RWPE2 (cell line): ENCODE data around the gene ETV1.

Source experiments
- ATAC-seq: fragments of 200-7000 bp; cut with Tn5 transposase; 3 replicates; pipeline ENCODE4 v1.9.1; 2021; ENCODE audit warnings: low read depth
- DNase-seq: peaks from one replicate; pipeline ENCODE4 v3.0.0-alpha.2; 2020; ENCODE audit warnings: low spot score
- H3K27ac ChIP-seq: fragments of 450-650 bp; 2 replicates; pipeline ENCODE4 v1.5.1; 2017; ENCODE audit warnings: mild to moderate bottlenecking; ENCODE audit not compliant: poor library complexity, severe bottlenecking
- H3K27me3 ChIP-seq: fragments of 250-450 bp; sonication (Bioruptor Pico); 2 replicates; pipeline ENCODE4 v1.5.1; 2021; ENCODE audit warnings: mild to moderate bottlenecking, moderate library complexity; ENCODE audit not compliant: insufficient read depth, poor library complexity, severe bottlenecking
- H3K36me3 ChIP-seq: fragments of 250-450 bp; sonication (Bioruptor Pico); 2 replicates; pipeline ENCODE4 v1.5.1; 2020; ENCODE audit warnings: low read depth, mild to moderate bottlenecking, moderate library complexity
- H3K4me1 ChIP-seq: fragments of 250-450 bp; sonication (Bioruptor Pico); 2 replicates; pipeline ENCODE4 v1.5.1; 2021; ENCODE audit warnings: mild to moderate bottlenecking, moderate library complexity; ENCODE audit not compliant: insufficient read depth, poor library complexity, severe bottlenecking
- H3K4me3 ChIP-seq: fragments of 250-450 bp; sonication (Bioruptor Pico); 2 replicates; pipeline ENCODE4 v1.5.1; 2021; ENCODE audit warnings: mild to moderate bottlenecking, moderate library complexity; ENCODE audit not compliant: severe bottlenecking
- H3K9me3 ChIP-seq: fragments of 250-450 bp; sonication (Bioruptor Pico); 2 replicates; pipeline ENCODE4 v1.5.1; 2021; ENCODE audit warnings: mild to moderate bottlenecking, moderate library complexity; ENCODE audit not compliant: severe bottlenecking
- CTCF ChIP-seq: fragments of 450-650 bp; IDR thresholded peaks from one replicate; pipeline ENCODE4 v1.5.1; 2017; ENCODE audit warnings: mild to moderate bottlenecking, moderate library complexity; ENCODE audit not compliant: poor library complexity, severe bottlenecking

ETV1 gene

DNA sequence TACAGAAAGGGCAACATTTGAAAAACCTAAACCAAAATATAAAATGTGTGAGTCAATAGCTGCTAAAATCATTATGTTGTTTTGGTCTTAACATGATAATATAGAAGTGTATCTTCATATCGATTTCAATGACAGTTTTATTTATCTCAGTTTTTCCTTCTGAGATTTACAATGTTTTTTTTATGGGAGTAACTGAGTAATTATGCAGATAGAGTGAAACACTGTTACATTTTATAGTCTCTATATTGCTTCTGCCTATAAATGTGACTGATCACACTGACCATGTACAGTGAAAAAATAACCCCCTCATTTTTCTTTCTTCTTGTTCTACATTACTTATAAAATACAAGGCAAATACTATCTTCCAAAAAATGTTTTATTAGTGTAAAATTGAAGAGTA is 81.6 kb downstream of the ETV1 start:
- DNase-seq (no peak), ATAC-seq (no peak)
- H3K27ac ChIP-seq = no peak overlapping the region
- H3K36me3 ChIP-seq = no peaks in the 10 kb centered on the region
- no peak overlapping the region for H3K4me3 ChIP-seq
- TF ChIP-seq CTCF = no peak
- H3K9me3 ChIP-seq = no peaks in the 10 kb centered on the region
- no peaks in the 10 kb centered on the region for H3K4me1 ChIP-seq
- H3K27me3 ChIP-seq = no peaks in the 10 kb centered on the region

DNA sequence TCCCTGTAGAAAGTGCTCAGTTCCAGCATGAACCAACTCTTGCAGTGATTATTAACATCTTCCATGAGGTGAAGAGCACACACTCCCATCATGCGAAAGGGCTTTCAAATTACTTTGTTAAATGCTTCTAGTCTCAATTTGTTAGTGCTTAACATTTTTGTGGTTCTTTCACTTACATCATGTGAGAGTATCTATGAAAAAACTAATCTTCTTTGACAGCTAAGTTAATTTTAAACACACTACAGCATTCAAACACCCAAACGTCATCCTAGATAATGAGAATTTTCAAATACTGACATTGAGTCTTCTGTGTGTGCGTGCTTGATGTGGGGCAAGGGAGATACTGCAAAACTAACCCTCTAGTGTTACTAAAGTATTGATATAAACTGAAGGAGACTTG is 84.8 kb downstream of the ETV1 start:
- H3K27ac ChIP-seq = no peak overlapping the region
- H3K27me3 ChIP-seq = no peaks in the 10 kb centered on the region
- ATAC-seq = no peak
- TF ChIP-seq CTCF = no peak
- H3K4me3 ChIP-seq = no peak overlapping the region
- DNase-seq = no peak
- H3K9me3 ChIP-seq = no peaks in the 10 kb centered on the region
- no peaks in the 10 kb centered on the region for H3K36me3 ChIP-seq
- no peaks in the 10 kb centered on the region for H3K4me1 ChIP-seq

- ATAC-seq = no peak
- H3K9me3 ChIP-seq = no peaks in the 10 kb centered on the region
Observed at GRCh38 chr7:13904007-13904406, 85.5 kb downstream of the ETV1 start.

GRCh38 chr7:13901577-13901976 is 87.9 kb downstream of the ETV1 start:
- Histone ChIP-seq H3K27me3 (no peaks in the 10 kb centered on the region), H3K36me3 (no peaks in the 10 kb centered on the region), H3K27ac (no peak overlapping the region), H3K4me3 (no peak overlapping the region), H3K4me1 (no peaks in the 10 kb centered on the region), H3K9me3 (no peaks in the 10 kb centered on the region)
- DNase-seq (no peak), ATAC-seq (no peak)
- no peak for TF ChIP-seq CTCF

More at GRCh38 chr7:13904007-13904406, 85.5 kb downstream of the ETV1 start:
- H3K27ac ChIP-seq = no peak overlapping the region
- H3K4me1 ChIP-seq = no peaks in the 10 kb centered on the region
- no peaks in the 10 kb centered on the region for H3K27me3 ChIP-seq
- DNase-seq = no peak
- no peak overlapping the region for H3K4me3 ChIP-seq
- TF ChIP-seq CTCF = no peak
- no peaks in the 10 kb centered on the region for H3K36me3 ChIP-seq

DNA sequence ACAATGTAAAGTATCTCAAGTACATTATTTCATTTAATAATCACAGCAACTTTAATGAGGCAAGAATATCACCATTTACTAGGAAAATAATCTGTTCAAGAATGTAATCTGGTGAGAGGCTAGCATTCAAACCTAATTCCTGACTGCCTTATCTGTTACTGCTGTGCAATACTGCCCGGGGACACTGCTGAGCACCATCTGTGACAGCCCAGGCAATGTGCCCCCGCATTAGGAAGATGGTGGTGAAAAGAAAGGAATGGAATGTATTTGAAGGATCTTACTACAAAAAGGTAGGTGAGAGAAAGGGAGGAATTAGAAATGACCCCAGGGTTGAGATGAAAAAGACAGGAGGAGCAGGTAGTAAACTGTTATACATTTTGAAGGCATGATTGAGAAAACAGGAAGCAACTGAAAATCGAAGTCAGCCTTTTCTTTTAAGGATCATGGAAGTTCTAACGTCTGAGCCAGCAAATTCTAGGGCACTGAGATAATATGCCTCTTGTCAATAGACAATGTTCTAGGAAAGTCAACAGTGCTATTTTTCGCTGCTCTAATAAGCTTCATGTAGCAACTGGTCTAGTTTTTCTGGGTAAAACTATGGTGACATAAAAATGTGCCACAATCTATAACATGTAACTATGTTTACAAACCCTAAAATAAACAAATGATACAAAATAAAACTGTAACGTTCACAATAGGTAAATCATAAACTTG is 90.4 kb downstream of the ETV1 start:
- DNase-seq (no peak), ATAC-seq (no peak)
- Histone ChIP-seq H3K27ac (no peak overlapping the region), H3K4me1 (no peaks in the 10 kb centered on the region), H3K9me3 (no peaks in the 10 kb centered on the region), H3K27me3 (no peaks in the 10 kb centered on the region), H3K36me3 (no peaks in the 10 kb centered on the region), H3K4me3 (no peak overlapping the region)
- TF ChIP-seq CTCF = no peak
